Naive thymus-derived CD4-positive, alpha-beta T cell (primary cell): ENCODE data around the gene PLCL2. TPM values are rescaled to one million over a fixed set of nuclear protein-coding genes. Genes with fewer than 3 reads are reported as not detected.

Source experiments
- ATAC-seq: fragments of 150-1000 bp; cut with Tn5 transposase; 2 replicates; pipeline ENCODE4 v1.10.0; 2021; ENCODE audit warnings: mild to moderate bottlenecking, moderate library complexity
- CTCF ChIA-PET: fragments of 350-600 bp; sonication (Branson Sonifier 250); formaldehyde crosslinking; loops from one replicate; lab custom pipeline; 2021; ENCODE audit warnings: antibody characterized with exemption; lab: Charles Lee
- POLR2A ChIA-PET: fragments of 350-600 bp; sonication (Branson Sonifier 250); formaldehyde crosslinking; loops from one replicate; lab custom pipeline; 2021; ENCODE audit warnings: antibody characterized with exemption, inconsistent platforms; lab: Charles Lee
- DNase-seq, 9 donors: peaks; one replicate each; pipeline versions ENCODE4 v3.0.0 to v3.0.0-alpha.2; 2020 to 2022; ENCODE audit warnings: mixed read lengths in 1 of 9
- H3K27ac ChIP-seq: one replicate; pipeline ENCODE4 v1.7.0; 2013; ENCODE audit warnings: mild to moderate bottlenecking, low read depth, low read length, moderate library complexity
- H3K27me3 ChIP-seq, 2 donors: one replicate each; pipeline ENCODE4 v1.7.0; 2013; ENCODE audit warnings: low read length in 2 of 2, mild to moderate bottlenecking in 2 of 2, moderate library complexity in 2 of 2; ENCODE audit not compliant: control insufficient read depth in 2 of 2, insufficient read depth in 2 of 2
- H3K36me3 ChIP-seq, 3 experiments: 1 replicate in 2 of 3; 2 replicates in 1 of 3; pipeline ENCODE4 v1.7.0; 2013; ENCODE audit warnings: low read length in 3 of 3, mild to moderate bottlenecking in 3 of 3, moderate library complexity in 1 of 3; ENCODE audit not compliant: insufficient read depth in 3 of 3, control insufficient read depth in 2 of 3
- H3K4me1 ChIP-seq, 2 donors: one replicate each; pipeline ENCODE4 v1.7.0; 2013; ENCODE audit warnings: low read length in 2 of 2, mild to moderate bottlenecking in 2 of 2, moderate library complexity in 1 of 2; ENCODE audit not compliant: control insufficient read depth in 2 of 2, insufficient read depth in 2 of 2
- H3K4me3 ChIP-seq: 2 replicates; pipeline ENCODE4 v1.7.0; 2013; ENCODE audit warnings: mild to moderate bottlenecking, low read length
- H3K9me3 ChIP-seq, 3 experiments: 1 replicate in 2 of 3; 2 replicates in 1 of 3; pipeline ENCODE4 v1.7.0; 2013; ENCODE audit warnings: low read length in 3 of 3; ENCODE audit not compliant: control insufficient read depth in 2 of 3
- H3K27ac Mint-ChIP-seq, 9 donors: one replicate each; pipeline ENCODE4 v1.8.0; 2020 to 2022; ENCODE audit warnings: mixed read lengths in 9 of 9, mild to moderate bottlenecking in 8 of 9, moderate library complexity in 5 of 9, inconsistent platforms in 2 of 9
- H3K27me3 Mint-ChIP-seq, 5 donors: one replicate each; pipeline ENCODE4 v1.8.0; 2021 to 2022; ENCODE audit warnings: mixed read lengths in 5 of 5, mild to moderate bottlenecking in 1 of 5
- H3K36me3 Mint-ChIP-seq, 5 donors: one replicate each; pipeline ENCODE4 v1.8.0; 2020 to 2022; ENCODE audit warnings: mixed read lengths in 5 of 5, mild to moderate bottlenecking in 3 of 5, inconsistent platforms in 1 of 5
- H3K4me1 Mint-ChIP-seq, 7 donors: one replicate each; pipeline ENCODE4 v1.8.0; 2020 to 2022; ENCODE audit warnings: mixed read lengths in 7 of 7, mild to moderate bottlenecking in 3 of 7, inconsistent platforms in 1 of 7
- H3K4me3 Mint-ChIP-seq, 10 donors: one replicate each; pipeline ENCODE4 v1.8.0; 2020 to 2022; ENCODE audit warnings: mild to moderate bottlenecking in 10 of 10, mixed read lengths in 10 of 10, moderate library complexity in 6 of 10, inconsistent platforms in 2 of 10
- H3K9me3 Mint-ChIP-seq, 11 donors: one replicate each; pipeline ENCODE4 v1.8.0; 2020 to 2022; ENCODE audit warnings: mixed read lengths in 11 of 11, mild to moderate bottlenecking in 4 of 11, inconsistent platforms in 1 of 11, moderate library complexity in 1 of 11
- intact Hi-C, 2 donors: fragments of 100-400 bp; cut with micrococcal nuclease; formaldehyde crosslinking; loops; one replicate each; pipeline ENCODE4 v1.15.1; 2023
- polyA plus RNA-seq, 2 donors: library from polyadenylated mRNA; unstranded; fragments of 300-500 nt; fragmentation: Illumina TruSeq; gene quantifications; one replicate each; pipeline ENCODE4 v1.2.3, GENCODE V29; 2021
- total RNA-seq, 6 experiments: library from RNA in 5 of 6; stranded (reverse) in 5 of 6; gene quantifications; 1 replicate in 5 of 6; 2 replicates in 1 of 6; pipeline ENCODE4 v1.2.3 and lab custom pipeline; 2021 to 2026

The PLCL2 gene
- total and polyA plus RNA-seq, 7 experiments from 2014 or later: 48.9 to 90.8 (median 64.1) TPM

GRCh38 chr3:17003457-17003856 lies 118.7 kb downstream of the PLCL2 start:
- ChIA-PET POLR2A (no interaction called here), CTCF (interaction anchor here (0.5 kb wide), 1 partner anchor 77 kb away, joined by 3 read pairs; no protein-coding TSS in a partner anchor)
- no peak for DNase-seq
- no peak overlapping the region for H3K27ac ChIP-seq
- H3K4me1 ChIP-seq: peaks cover 14 to 30% of the 10 kb centered on the region in 2 donors
- no peaks in the 10 kb centered on the region for H3K27me3 ChIP-seq
- Mint-ChIP-seq H3K36me3 (peaks cover 10 to 28% (median 16%) of the 10 kb centered on the region in 5 donors), H3K9me3 (peaks cover 0 to 25% (median 7%) of the 10 kb centered on the region in 11 donors), H3K4me1 (peaks cover 33 to 94% (median 81%) of the 10 kb centered on the region in 7 donors), H3K27me3 (no peaks in the 10 kb centered on the region), H3K27ac (peak overlapping the region in 1 of 9 donors; percentile 29), H3K4me3 (peak overlapping the region in 3 of 10 donors; percentile 3 to 52 (median 19))
- intact Hi-C loops: loop anchor here in 1 of 2 donors (2.0 kb wide), 1 partner anchor 15 kb away; no protein-coding TSS in a partner anchor
- H3K36me3 ChIP-seq: no peaks in the 10 kb centered on the region
- H3K4me3 ChIP-seq: no peak overlapping the region
- no peak for ATAC-seq
- no peaks in the 10 kb centered on the region for H3K9me3 ChIP-seq

- ATAC-seq: peak; percentile 47
- H3K4me1 Mint-ChIP-seq: peaks cover 32 to 95% (median 84%) of the 10 kb centered on the region in 7 donors
Observed at GRCh38 chr3:17006132-17006852, 121.5 kb downstream of the PLCL2 start.

GRCh38 chr3:17007284-17007683 lies 122.5 kb downstream of the PLCL2 start:
- ATAC-seq (no peak), DNase-seq (no peak)
- peaks cover 0 to 8% (median 0%) of the 10 kb centered on the region in 11 donors for H3K9me3 Mint-ChIP-seq
- H3K27ac Mint-ChIP-seq: peak overlapping the region in 1 of 9 donors; percentile 31
- Histone ChIP-seq H3K9me3 (no peaks in the 10 kb centered on the region), H3K27ac (no peak overlapping the region), H3K4me1 (peaks cover 14 to 34% of the 10 kb centered on the region in 2 donors), H3K4me3 (no peak overlapping the region), H3K27me3 (no peaks in the 10 kb centered on the region), H3K36me3 (peaks cover 6 to 23% (median 11%) of the 10 kb centered on the region in 3 experiments)
- peaks cover 5 to 34% (median 25%) of the 10 kb centered on the region in 5 donors for H3K36me3 Mint-ChIP-seq
- CTCF ChIA-PET: no interaction called here
- peaks cover 31 to 90% (median 80%) of the 10 kb centered on the region in 7 donors for H3K4me1 Mint-ChIP-seq
- intact Hi-C loops: no loop called here
- no peaks in the 10 kb centered on the region for H3K27me3 Mint-ChIP-seq
- POLR2A ChIA-PET: no interaction called here
- H3K4me3 Mint-ChIP-seq: no peak overlapping the region

More at GRCh38 chr3:17006132-17006852, 121.5 kb downstream of the PLCL2 start:
- Mint-ChIP-seq H3K9me3 (peaks cover 0 to 15% (median 4%) of the 10 kb centered on the region in 11 donors), H3K27ac (peak overlapping the region in 8 of 9 donors; percentile 1 to 69 (median 38)), H3K4me3 (peak overlapping the region in 9 of 10 donors; percentile 5 to 48 (median 34)), H3K27me3 (no peaks in the 10 kb centered on the region), H3K36me3 (peaks cover 6 to 34% (median 28%) of the 10 kb centered on the region in 5 donors)
- no peaks in the 10 kb centered on the region for H3K9me3 ChIP-seq
- no peak for DNase-seq
- H3K4me3 ChIP-seq: no peak overlapping the region
- intact Hi-C loops: no loop called here
- CTCF ChIA-PET: interaction anchor here (0.8 kb wide), 1 partner anchor 179 kb away, joined by 3 read pairs; no protein-coding TSS in a partner anchor
- no peaks in the 10 kb centered on the region for H3K27me3 ChIP-seq
- peaks cover 14 to 34% of the 10 kb centered on the region in 2 donors for H3K4me1 ChIP-seq
- peaks cover 6 to 16% (median 8%) of the 10 kb centered on the region in 3 experiments for H3K36me3 ChIP-seq
- POLR2A ChIA-PET: no interaction called here
- no peak overlapping the region for H3K27ac ChIP-seq

- CTCF ChIA-PET: no interaction called here
- ATAC-seq (no peak), DNase-seq (no peak)
- H3K4me1 ChIP-seq: peaks cover 14 to 25% of the 10 kb centered on the region in 2 donors
- peaks cover 8 to 27% (median 11%) of the 10 kb centered on the region in 3 experiments for H3K36me3 ChIP-seq
- Mint-ChIP-seq H3K27me3 (no peaks in the 10 kb centered on the region), H3K27ac (no peak overlapping the region), H3K4me1 (peaks cover 27 to 79% (median 69%) of the 10 kb centered on the region in 7 donors), H3K9me3 (no peaks in the 10 kb centered on the region), H3K36me3 (peaks cover 5 to 47% (median 31%) of the 10 kb centered on the region in 5 donors), H3K4me3 (no peak overlapping the region)
- H3K27ac ChIP-seq: no peak overlapping the region
- H3K27me3 ChIP-seq: no peaks in the 10 kb centered on the region
- H3K4me3 ChIP-seq: no peak overlapping the region
- POLR2A ChIA-PET: no interaction called here
- intact Hi-C loops: no loop called here
- no peaks in the 10 kb centered on the region for H3K9me3 ChIP-seq
Observed at GRCh38 chr3:17009826-17010225, 125.1 kb downstream of the PLCL2 start.

GRCh38 chr3:17011728-17012338 lies 127.1 kb downstream of the PLCL2 start:
- H3K9me3 ChIP-seq: no peaks in the 10 kb centered on the region
- H3K4me3 ChIP-seq: no peak overlapping the region
- no peak for DNase-seq
- H3K9me3 Mint-ChIP-seq: no peaks in the 10 kb centered on the region
- peaks cover under 1 to 8% of the 10 kb centered on the region in 2 donors for H3K4me1 ChIP-seq
- intact Hi-C loops: no loop called here
- H3K27me3 Mint-ChIP-seq: no peaks in the 10 kb centered on the region
- H3K27ac Mint-ChIP-seq: peak overlapping the region in 1 of 9 donors; percentile 22
- no peaks in the 10 kb centered on the region for H3K27me3 ChIP-seq
- peak overlapping the region in 1 of 10 donors; percentile 23 for H3K4me3 Mint-ChIP-seq
- no peak overlapping the region for H3K27ac ChIP-seq
- ATAC-seq: no peak
- H3K4me1 Mint-ChIP-seq: peaks cover 19 to 77% (median 63%) of the 10 kb centered on the region in 7 donors
- H3K36me3 Mint-ChIP-seq: peaks cover 9 to 66% (median 42%) of the 10 kb centered on the region in 5 donors
- POLR2A ChIA-PET: no interaction called here
- H3K36me3 ChIP-seq: peaks cover 11 to 40% (median 16%) of the 10 kb centered on the region in 3 experiments
- CTCF ChIA-PET: no interaction called here

- Mint-ChIP-seq H3K36me3 (peaks cover 14 to 74% (median 47%) of the 10 kb centered on the region in 5 donors), H3K27ac (peak overlapping the region in 2 of 9 donors; percentile 18 to 21), H3K4me3 (peak overlapping the region in 4 of 10 donors; percentile 12 to 54 (median 18)), H3K27me3 (no peaks in the 10 kb centered on the region), H3K9me3 (no peaks in the 10 kb centered on the region), H3K4me1 (peaks cover 21 to 75% (median 56%) of the 10 kb centered on the region in 7 donors)
- DNase-seq: no peak
- H3K27ac ChIP-seq: no peak overlapping the region
- H3K9me3 ChIP-seq: no peaks in the 10 kb centered on the region
- ChIA-PET CTCF (no interaction called here), POLR2A (no interaction called here)
- ATAC-seq: no peak
- intact Hi-C loops: no loop called here
- H3K27me3 ChIP-seq: no peaks in the 10 kb centered on the region
- H3K4me1 ChIP-seq: peaks cover 0 to 8% of the 10 kb centered on the region in 2 donors
- H3K36me3 ChIP-seq: peaks cover 11 to 43% (median 16%) of the 10 kb centered on the region in 3 experiments
- no peak overlapping the region for H3K4me3 ChIP-seq
Observed at GRCh38 chr3:17013050-17013449, 128.3 kb downstream of the PLCL2 start.
